Measurements from ENCODE around the gene ZFAND3. TPM values are rescaled to one million over a fixed set of nuclear protein-coding genes. Genes with fewer than 3 reads are reported as not detected.

Gene ZFAND3
- total and polyA plus RNA-seq, 2 donors (not counting 3 experiments of a cell fraction or from before 2014, with no cell fraction given), result 15.4 to 54.2 TPM

DNA sequence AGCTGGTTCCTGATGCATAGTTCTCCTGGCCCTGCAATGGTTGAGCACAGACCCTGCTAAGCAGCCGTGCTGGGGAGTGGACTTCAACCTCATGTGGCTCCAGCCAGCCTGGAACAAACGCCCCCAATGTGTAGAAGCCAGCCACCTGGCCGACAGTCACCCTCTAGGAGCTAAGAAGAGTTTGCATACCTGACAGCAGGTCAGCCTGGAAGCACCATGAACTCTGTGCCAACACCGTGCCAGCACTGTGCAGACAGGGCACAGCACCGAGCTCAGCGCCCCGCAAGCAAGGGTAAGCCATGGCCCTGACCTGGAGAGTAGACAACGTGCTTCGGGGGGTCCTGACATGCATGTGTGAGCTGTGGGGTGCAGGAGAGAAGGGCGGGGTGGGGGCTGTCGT, 356.3 kb downstream of the ZFAND3 start:
- intact Hi-C loops (cut with micrococcal nuclease), result loop anchor here (5.0 kb wide), 1 partner anchor 317 kb away; no protein-coding TSS in a partner anchor
- no peak for DNase-seq (ENCODE audit: low read depth, low spot score)
- dilution Hi-C loops (cut with MboI; ENCODE audit: extremely low pct_ligation_motif_present, low sequenced_read_pairs), result no loop called here
- Histone ChIP-seq H3K4me1 (ENCODE audit: control insufficient read depth, extremely low read depth, insufficient read depth, low read length) (no peaks in the 10 kb centered on the region), H3K9me1 (replicated peaks; ENCODE audit: control insufficient read depth, extremely low read depth, insufficient read depth, low read length) (no peaks in the 10 kb centered on the region), H3K36me3 (ENCODE audit: control insufficient read depth in 2 of 2, extremely low read depth in 1 of 2, insufficient read depth in 2 of 2, low read length in 2 of 2) (no peaks in the 10 kb centered on the region), H3K9ac (replicated peaks; ENCODE audit: extremely low read depth, insufficient read depth, low read length) (no peak overlapping the region), H3K27me3 (ENCODE audit: control insufficient read depth in 2 of 2, insufficient read depth in 2 of 2, low read length in 2 of 2) (no peaks in the 10 kb centered on the region), H3K9me3 (replicated peaks; ENCODE audit: control insufficient read depth, insufficient read depth, low read length) (no peaks in the 10 kb centered on the region), H4K20me1 (replicated peaks; ENCODE audit: control insufficient read depth, extremely low read depth, insufficient read depth, low read length) (no peaks in the 10 kb centered on the region), H3K4me2 (ENCODE audit: insufficient read depth, low read length) (no peak overlapping the region), H3K4me3 (replicated peaks in 1 of 3; ENCODE audit: insufficient read depth in 1 of 3, low read depth in 1 of 3, low read length in 3 of 3) (no peak overlapping the region), H3K27ac (ENCODE audit: insufficient read depth, low read depth, low read length) (no peak overlapping the region), H2AFZ (ENCODE audit: low read depth, low read length) (no peak overlapping the region), H3K79me2 (ENCODE audit: control insufficient read depth, insufficient read depth, low read length) (no peaks in the 10 kb centered on the region)
- no peak for FAIRE-seq
- no peak for TF ChIP-seq POLR2A (IDR thresholded peaks at IDR 0.05; ENCODE audit: low read depth, low read length)
- TF ChIP-seq, protein P1, sequence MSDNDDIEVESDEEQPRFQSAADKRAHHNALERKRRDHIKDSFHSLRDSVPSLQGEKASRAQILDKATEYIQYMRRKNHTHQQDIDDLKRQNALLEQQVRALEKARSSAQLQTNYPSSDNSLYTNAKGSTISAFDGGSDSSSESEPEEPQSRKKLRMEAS (IDR thresholded peaks at IDR 0.05; ENCODE audit: insufficient read depth, insufficient read length), result no peak
- BruUV-seq (replicated peaks), result no TSS peak
- ChIA-PET CTCF (interaction anchor here (0.9 to 1.9 kb wide), 3 partner anchors 12 to 142 kb away, joined by 3 to 5 read pairs (median 3); no protein-coding TSS in a partner anchor), POLR2A (no interaction called here)

DNA sequence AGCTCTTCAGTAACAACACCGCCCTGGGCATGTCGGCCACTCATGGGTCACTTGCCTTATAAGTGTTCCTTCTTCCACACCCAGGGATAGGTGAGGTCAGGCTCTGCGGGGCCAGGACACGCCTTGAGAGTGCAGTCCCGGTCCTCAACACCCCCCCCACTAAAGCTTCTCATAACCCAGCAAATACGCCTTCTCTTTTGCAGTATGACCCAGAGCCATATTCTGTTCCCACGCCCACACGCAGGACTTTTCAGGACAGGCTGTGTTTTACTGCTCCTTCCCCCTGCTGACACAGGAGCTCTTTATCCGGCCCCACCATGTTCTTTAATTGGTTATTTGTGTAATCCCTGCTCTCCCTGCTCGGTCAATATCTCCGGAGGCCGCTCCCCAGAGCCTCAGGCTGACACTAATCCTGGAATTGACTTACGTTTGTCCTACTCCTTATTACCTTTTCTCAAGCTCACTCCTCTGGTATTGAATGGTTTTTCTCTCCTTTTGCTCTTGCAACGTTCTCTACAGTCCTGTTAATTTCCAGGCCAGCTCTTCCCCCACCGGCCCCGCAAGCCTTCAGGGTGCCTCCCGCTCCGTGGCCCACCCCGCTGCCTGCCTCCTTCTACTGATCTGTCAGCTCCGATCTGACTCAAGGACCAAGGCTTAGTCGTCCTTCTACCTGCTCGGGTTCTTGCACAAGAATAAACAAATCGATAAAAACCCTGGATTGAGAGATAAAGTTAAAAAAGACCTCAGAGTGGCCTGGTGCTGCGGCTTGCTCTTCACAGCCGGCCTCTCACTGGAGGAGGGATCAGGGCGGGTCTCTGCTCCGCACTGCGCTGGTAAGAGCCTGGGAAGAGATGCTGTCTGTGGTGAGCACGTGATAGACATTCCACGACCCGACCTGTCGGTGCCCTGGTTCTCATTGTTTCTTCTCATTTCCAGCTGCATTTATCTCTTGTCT, 357.5 kb downstream of the ZFAND3 start:
- intact Hi-C loops (cut with micrococcal nuclease), result loop anchor here (5.0 kb wide), 1 partner anchor 315 kb away; no protein-coding TSS in a partner anchor
- TF ChIP-seq GATA2 (IDR thresholded peaks at IDR 0.05; ENCODE audit: insufficient read depth, insufficient read length, low read depth, low read length) (no peak), FOS (IDR thresholded peaks at IDR 0.05; ENCODE audit: borderline replicate concordance, insufficient read depth, low read length) (no peak), MYC (IDR thresholded peaks at IDR 0.05; ENCODE audit: low read depth, low read length) (no peak), JUN (IDR thresholded peaks at IDR 0.05; ENCODE audit: borderline replicate concordance, insufficient read depth, insufficient read length, low read depth) (no peak), EZH2 (IDR thresholded peaks at IDR 0.05; ENCODE audit: borderline replicate concordance, low read depth, low read length, severe bottlenecking) (no peak), POLR2AphosphoS5 (IDR thresholded peaks at IDR 0.05; ENCODE audit: insufficient read depth, low read depth, low read length) (no peak), POLR2A (IDR thresholded peaks at IDR 0.05; ENCODE audit: low read depth, low read length) (no peak)
- TF ChIP-seq, protein P1 (IDR thresholded peaks at IDR 0.05; ENCODE audit: insufficient read depth, insufficient read length), result no peak
- TF ChIP-seq, protein P2, sequence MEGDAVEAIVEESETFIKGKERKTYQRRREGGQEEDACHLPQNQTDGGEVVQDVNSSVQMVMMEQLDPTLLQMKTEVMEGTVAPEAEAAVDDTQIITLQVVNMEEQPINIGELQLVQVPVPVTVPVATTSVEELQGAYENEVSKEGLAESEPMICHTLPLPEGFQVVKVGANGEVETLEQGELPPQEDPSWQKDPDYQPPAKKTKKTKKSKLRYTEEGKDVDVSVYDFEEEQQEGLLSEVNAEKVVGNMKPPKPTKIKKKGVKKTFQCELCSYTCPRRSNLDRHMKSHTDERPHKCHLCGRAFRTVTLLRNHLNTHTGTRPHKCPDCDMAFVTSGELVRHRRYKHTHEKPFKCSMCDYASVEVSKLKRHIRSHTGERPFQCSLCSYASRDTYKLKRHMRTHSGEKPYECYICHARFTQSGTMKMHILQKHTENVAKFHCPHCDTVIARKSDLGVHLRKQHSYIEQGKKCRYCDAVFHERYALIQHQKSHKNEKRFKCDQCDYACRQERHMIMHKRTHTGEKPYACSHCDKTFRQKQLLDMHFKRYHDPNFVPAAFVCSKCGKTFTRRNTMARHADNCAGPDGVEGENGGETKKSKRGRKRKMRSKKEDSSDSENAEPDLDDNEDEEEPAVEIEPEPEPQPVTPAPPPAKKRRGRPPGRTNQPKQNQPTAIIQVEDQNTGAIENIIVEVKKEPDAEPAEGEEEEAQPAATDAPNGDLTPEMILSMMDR (IDR thresholded peaks at IDR 0.05; ENCODE audit: extremely low read depth in 1 of 2, insufficient read depth in 1 of 2, low read depth in 1 of 2, low read length in 2 of 2), result no peak
- H3K4me2 ChIP-seq (ENCODE audit: insufficient read depth, low read length), result no peak overlapping the region
- H3K36me3 ChIP-seq (ENCODE audit: control insufficient read depth in 2 of 2, extremely low read depth in 1 of 2, insufficient read depth in 2 of 2, low read length in 2 of 2), result no peaks in the 10 kb centered on the region
- H3K4me3 ChIP-seq (replicated peaks in 1 of 3; ENCODE audit: insufficient read depth in 1 of 3, low read depth in 1 of 3, low read length in 3 of 3), result no peak overlapping the region
- no peak overlapping the region for H3K27ac ChIP-seq (ENCODE audit: insufficient read depth, low read depth, low read length)
- no peak for FAIRE-seq
- no peak overlapping the region for H3K9ac ChIP-seq (replicated peaks; ENCODE audit: extremely low read depth, insufficient read depth, low read length)
- ChIA-PET CTCF (interaction anchor here (0.5 to 4.2 kb wide), 5 partner anchors 11 to 321 kb away, joined by 3 to 15 read pairs (median 3); no protein-coding TSS in a partner anchor), POLR2A (interaction anchor here (0.6 kb wide), 1 partner anchor 677 kb away, joined by 6 read pairs; the partner anchor contains the start of gene CCDC167)
- H2AFZ ChIP-seq (ENCODE audit: low read depth, low read length), result no peak overlapping the region
- BruUV-seq (replicated peaks), result no TSS peak
- H4K20me1 ChIP-seq (replicated peaks; ENCODE audit: control insufficient read depth, extremely low read depth, insufficient read depth, low read length), result no peaks in the 10 kb centered on the region
- H3K4me1 ChIP-seq (ENCODE audit: control insufficient read depth, extremely low read depth, insufficient read depth, low read length), result no peaks in the 10 kb centered on the region
- H3K79me2 ChIP-seq (ENCODE audit: control insufficient read depth, insufficient read depth, low read length), result no peaks in the 10 kb centered on the region
- no peaks in the 10 kb centered on the region for H3K27me3 ChIP-seq (ENCODE audit: control insufficient read depth in 2 of 2, insufficient read depth in 2 of 2, low read length in 2 of 2)
- dilution Hi-C loops (cut with MboI; ENCODE audit: extremely low pct_ligation_motif_present, low sequenced_read_pairs), result no loop called here
- H3K9me3 ChIP-seq (replicated peaks; ENCODE audit: control insufficient read depth, insufficient read depth, low read length), result no peaks in the 10 kb centered on the region
- no peak for DNase-seq (ENCODE audit: low read depth, low spot score)
- no peaks in the 10 kb centered on the region for H3K9me1 ChIP-seq (replicated peaks; ENCODE audit: control insufficient read depth, extremely low read depth, insufficient read depth, low read length)
